A673 (cell line): ENCODE data around the gene SOX11.

Source experiments
- EZH2 ChIP-seq: fragments of 200-600 bp; sonication (generic); IDR thresholded peaks from 2 replicates; pipeline ENCODE4 v1.6.1; 2017; ENCODE audit warnings: borderline replicate concordance, low read depth, mild to moderate bottlenecking, mixed read lengths, antibody characterized with exemption, low read length; ENCODE audit not compliant: poor library complexity, severe bottlenecking
- TF ChIP-seq, protein P1 (sequence below): fragments of 300-800, 200-600 bp; sonication (generic); conservative IDR thresholded peaks from 2 replicates; pipeline ENCODE4 v1.5.1; 2017; ENCODE audit warnings: low read depth, mild to moderate bottlenecking, antibody characterized with exemption, low read length, moderate library complexity, mixed read lengths

DNA sequence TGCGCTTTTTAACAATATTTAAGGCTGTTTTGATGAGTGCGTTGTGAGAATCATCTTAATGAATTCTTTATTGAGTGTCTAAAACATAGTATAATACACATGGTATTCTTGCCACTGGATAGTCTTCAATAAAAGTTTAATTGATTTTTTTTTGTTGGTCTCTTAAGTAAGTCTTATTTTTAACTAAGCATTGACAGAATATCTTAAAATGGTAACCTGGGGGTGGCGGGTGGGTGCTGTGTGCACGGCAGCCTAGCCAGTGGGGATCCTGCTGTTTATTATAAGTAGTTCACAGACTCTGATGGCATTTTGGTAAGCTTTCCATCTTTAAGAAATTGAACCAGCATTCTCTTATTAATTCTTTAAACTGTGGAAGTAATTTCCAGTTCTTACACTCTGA lies 6.0 kb downstream of the SOX11 start:
- TF ChIP-seq, protein P1, sequence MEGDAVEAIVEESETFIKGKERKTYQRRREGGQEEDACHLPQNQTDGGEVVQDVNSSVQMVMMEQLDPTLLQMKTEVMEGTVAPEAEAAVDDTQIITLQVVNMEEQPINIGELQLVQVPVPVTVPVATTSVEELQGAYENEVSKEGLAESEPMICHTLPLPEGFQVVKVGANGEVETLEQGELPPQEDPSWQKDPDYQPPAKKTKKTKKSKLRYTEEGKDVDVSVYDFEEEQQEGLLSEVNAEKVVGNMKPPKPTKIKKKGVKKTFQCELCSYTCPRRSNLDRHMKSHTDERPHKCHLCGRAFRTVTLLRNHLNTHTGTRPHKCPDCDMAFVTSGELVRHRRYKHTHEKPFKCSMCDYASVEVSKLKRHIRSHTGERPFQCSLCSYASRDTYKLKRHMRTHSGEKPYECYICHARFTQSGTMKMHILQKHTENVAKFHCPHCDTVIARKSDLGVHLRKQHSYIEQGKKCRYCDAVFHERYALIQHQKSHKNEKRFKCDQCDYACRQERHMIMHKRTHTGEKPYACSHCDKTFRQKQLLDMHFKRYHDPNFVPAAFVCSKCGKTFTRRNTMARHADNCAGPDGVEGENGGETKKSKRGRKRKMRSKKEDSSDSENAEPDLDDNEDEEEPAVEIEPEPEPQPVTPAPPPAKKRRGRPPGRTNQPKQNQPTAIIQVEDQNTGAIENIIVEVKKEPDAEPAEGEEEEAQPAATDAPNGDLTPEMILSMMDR, result no peak
- no peak for TF ChIP-seq EZH2
